NB4 (cell line): ENCODE measurements around the gene MTHFR.

Experiments
- CTCF ChIP-seq: IDR thresholded peaks from one replicate; pipeline ENCODE4 v1.5.1; 2012; ENCODE audit warnings: low read depth, low read length
- MAX ChIP-seq: IDR thresholded peaks from 2 replicates; pipeline ENCODE4 v1.6.1; 2011; ENCODE audit warnings: low read depth, low read length
- MYC ChIP-seq: IDR thresholded peaks from 2 replicates; pipeline ENCODE4 v1.6.1; 2011; ENCODE audit warnings: low read depth, low read length
- POLR2A ChIP-seq: IDR thresholded peaks from 2 replicates; pipeline ENCODE4 v1.6.1; 2011; ENCODE audit warnings: mild to moderate bottlenecking; ENCODE audit not compliant: insufficient read length; ENCODE audit errors: extremely low read depth

GRCh38 chr1:11787804-11788436 lies 17.8 kb downstream of the MTHFR start:
- TF ChIP-seq CTCF (no peak), MAX (no peak), POLR2A (no peak), MYC (no peak)
